ENCODE measurements around the gene WDR45.

The WDR45 gene

DNA sequence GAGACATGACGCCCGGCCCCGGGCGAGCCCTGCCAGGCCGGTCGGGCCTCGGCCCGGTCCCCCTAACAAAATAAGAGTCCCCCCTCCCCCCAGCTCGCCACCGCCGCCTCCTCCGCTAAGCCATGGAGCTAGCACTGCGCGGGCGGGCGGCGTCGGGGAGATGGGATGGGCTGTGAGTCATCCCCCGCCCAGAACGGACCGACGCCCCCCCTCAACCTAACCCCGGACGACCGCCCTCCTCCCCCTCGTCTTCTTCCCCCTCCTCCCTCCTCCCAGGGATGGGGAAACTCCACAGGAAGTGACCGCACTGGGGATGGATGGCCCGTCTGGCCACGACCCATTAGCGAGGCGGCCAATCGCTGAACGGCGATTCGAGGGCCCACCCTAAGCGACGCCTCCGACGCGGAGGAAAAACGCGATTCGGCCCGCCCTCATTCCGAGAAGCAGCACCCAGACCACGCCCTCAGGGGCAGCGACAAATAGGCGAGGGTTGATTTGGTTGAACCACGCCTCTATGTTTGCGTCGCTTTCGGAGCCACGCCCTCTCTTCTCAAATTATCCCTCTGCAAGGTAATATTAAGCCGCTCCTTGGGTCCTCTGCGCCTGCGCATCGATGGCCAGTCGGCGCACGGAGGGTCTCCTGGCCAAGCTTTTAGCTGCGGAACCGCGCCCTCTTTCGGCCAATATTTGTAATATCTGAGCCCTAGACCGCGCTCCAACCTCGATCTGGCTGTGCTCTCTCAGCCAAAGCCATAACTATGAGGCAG lies 36.3 kb downstream of the WDR45 start, which contains the start of gene TFE3:
TSS of gene TFE3 (minus strand) at position 138 of the 767 bp plus-strand sequence. CDS start at position 7, 131 bp downstream.
- peak; percentile 98 to 99 for DNase-seq

DNA sequence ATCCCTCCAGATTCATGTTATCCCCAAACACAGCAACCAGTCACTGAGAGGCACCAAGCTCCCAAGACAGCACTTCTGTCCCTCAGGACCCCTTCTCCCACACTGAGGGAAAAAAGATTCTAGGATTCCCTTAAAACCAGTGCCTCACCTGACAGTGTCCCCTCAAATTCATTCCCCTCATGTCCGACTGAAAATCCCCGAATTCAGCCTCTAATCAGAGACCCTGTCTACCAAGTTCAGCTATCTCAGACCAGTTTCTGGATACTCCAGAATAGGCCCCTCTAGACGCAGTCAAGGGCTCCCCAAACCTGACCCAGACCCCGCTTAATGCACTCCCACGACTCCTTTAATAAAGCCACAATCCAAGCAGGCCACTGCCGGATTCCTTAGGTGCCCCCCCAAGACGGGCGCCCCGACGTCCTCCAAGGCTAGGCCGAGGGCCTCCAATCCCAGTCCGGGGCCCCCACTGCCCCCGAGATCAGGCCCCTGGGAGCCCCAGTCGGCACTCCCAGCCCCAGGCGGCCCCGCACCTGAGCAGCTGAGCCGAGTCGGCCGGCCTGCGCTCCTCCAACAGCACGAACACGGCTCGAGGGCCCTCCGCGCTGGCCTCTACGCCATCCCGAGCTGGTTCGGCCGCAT lies 37.0 kb downstream of the WDR45 start:
- peak in 1 of 2 donors; percentile 16 for DNase-seq

DNA sequence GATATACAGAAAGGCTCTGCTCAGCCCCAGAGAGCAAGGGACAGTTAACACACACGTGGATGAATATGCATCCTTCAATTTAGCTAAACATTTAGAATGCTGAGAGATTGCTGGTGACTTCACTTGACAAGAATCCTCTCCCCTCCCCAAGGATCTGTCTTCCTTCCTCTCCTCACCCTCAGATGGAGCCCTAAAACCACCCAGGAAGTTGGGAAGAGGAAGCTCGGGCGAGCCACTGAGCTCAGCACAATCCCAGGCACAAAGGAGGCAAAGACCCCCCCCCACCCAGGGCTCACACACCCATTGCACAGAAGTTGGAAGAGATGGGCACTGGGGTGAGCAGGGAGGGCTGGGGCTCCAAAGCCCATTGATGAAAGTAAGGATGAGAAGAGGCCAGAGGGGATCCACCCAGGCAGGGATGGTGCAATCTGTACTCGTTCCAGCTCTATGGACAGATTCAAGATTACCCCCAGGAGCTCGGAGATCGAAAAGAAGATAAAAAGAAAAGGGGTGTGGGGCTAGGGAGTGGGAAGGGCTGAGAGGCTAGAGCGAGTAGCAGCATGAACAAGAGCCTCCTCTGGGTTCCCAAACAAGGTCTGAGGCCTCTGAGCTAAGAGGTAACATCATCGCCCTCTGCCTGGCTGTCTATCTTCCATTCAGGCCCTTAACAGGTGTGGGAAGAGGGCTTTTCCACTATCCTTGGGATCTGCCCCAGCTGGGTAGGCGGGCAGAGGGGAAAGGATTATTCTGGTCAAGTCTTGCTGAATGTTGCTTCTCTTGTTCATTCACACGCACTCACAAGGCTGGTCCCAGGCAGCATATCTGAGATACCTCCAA lies 37.7 kb downstream of the WDR45 start:
- peak in 1 of 2 donors; percentile 16 for DNase-seq

DNA sequence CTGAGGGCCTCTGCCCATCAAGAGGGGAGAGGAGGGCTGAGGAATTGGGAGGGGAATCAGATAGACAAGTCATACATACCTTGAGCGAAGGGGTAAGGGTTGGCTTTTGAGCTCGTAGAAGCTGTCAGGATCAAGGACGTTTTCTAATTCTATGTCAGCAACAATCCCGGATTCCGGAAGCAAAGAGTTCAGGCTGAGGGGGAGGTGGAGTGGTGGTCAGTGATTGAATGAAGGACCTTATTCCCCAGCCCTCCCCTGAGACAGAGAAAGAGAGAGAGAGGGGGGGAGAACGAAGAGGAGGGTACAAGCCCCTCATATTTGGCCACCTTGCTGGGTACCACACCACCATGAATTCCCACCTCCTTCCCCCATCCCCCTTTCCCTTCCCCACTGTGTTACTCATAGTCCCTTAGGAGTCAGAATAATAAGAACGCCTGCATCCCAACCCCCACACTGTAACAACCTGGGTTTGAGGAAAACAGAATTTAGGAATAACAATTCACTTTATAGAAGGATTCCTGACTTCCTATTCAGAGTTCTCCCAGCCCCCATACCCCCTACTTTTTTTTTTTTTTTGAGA lies 39.2 kb downstream of the WDR45 start:
- DNase-seq: no peak

DNA sequence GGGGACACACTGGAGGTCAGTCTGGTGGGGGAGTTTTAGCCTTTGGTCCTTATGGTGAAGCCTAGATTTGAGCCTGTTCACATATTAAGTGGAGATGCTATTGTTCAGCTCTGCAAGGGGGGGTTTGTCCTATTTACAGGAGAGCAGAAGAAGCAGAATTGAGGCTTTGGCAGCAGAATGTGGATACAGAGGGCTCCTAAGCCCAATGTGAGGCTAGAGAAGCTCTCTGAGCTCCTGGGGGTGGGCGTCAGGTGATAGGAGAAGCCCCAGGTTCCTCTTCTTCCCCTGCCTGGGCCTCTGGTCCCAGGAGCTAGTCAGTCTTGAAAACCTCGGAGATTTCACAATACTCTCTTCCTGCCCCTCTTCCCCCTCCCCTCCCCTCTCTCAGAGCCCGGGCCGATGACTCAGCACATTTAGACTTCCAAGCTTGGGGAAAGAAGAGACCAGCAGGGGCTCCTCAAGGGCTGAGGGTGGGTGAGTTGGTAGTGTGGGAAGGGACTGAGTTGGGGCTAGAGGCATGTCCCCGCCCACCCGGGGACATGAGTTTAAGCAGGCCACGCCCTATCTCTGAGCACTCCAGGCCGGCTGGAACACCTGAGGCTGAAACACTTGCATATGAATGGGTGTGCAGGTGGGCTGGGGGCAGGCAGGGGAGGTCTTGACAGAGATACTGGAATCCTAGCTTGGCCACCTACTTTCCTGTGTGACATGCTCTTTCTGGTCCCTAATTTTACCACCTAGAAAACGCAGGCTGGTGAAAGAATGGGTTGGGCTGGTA lies 39.9 kb downstream of the WDR45 start:
- DNase-seq: peak; percentile 54 to 64

DNA sequence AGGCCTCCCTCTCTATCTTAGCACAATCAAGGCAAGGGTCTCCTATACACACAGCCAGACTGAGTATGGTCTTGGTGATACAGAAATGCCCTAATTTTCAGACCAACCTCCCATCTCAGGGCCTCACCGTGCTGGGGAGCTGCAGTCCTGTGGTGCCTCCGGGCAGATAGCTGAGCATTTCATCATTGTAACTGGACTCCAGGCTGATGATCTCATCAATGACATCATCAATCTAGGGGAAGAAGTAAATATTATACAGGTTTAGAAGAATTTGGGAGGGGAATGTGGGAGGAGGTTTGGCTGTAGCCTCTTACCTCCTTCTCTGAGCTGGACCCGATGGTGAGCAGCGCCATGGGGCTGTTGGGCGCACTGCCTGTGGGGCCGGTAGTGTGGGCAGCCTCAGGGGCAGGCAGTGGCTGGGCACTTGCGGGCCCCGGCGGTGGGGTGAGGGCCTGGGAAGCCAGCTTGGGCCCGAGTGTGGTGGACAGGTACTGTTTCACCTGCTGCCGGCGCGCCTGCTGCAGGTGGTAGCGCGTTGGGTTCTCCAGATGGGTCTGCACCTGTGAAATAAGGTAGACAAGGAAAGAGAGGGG lies 41.7 kb downstream of the WDR45 start:
- no peak for DNase-seq

DNA sequence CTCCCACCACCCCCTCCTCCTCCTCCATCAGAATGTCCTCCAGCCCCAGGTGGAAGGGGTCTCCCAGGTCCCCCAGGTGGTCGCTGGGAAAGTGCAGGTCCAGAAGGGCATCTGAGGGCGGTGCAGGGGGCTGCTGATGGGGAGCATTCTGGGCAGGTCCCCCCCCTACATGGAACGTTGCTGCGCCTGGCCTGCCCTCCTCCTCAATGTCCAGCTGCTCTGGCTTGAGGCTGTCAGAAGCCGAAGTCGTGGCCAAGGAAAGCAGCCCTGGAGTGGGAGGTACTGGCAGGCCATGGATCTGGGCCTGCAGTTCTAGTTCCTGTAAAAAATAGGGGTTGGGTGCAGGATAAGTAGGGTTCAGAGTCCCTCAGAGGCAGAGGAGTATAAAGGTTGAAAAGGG lies 49.4 kb downstream of the WDR45 start:
- no peak for DNase-seq

DNA sequence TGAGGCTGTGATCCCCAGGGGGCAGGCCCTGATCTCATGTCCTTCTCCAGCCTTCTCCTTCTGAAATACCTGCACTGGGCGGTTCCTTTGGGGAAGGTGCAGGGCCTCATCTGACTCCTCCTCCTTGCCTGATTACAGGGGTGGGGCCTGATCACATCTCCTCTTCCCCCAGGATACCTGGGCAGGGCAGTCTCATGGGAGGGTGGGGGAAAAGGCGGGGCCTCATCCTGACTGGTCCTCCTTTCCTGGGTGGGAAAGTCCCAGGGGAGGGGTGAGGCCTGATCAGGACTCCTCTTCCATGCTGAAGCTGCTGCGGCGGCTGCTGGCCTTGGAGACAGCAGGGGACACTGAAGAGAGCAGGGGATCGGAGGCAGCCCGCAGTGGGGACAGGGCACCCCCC lies 49.8 kb downstream of the WDR45 start:
- DNase-seq: no peak
